SW480 (cell line): ENCODE data around the gene ZNF3.
A peak's percentile ranks its signal among the peaks of the same experiment; 100 is the strongest.

Source experiments
- DNase-seq: peaks from one replicate; pipeline ENCODE4 v3.0.0-alpha.2; 2016; ENCODE audit warnings: low spot score

Gene ZNF3

DNA sequence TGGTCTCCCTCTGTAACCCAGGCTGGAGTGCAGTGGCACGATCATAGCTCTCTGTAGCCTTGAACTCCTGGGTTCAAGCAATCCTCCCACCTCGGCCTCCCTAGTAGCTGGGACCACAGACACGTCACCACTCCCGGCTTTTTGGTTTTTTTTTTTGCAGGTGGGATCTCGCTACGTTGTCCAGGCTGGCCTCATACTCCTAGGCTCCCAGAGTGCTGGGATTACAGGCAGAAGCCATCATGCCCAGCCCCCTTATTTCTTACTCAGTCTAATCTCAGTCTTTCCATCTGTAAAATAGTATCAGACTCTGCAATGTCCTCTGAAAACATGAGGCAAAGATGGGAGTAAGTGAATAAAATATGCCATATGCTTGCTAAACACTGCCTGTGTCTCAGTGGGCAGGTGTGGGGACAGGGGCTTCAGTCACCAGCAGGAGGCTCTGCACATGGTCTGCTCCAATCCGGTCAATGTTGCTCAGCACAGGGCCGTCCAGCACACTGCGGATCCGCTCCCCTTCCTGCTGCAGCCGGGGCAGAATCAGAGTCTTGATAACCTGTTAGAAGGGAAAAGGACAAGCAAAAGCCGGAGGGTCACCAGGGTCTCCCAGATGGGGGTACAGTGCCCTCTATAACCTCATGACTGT is 28.1 kb upstream of the ZNF3 start:
- no peak for DNase-seq

GRCh38 chr7:100107890-100108289 is 26.4 kb upstream of the ZNF3 start:
- DNase-seq = no peak

GRCh38 chr7:100107125-100107737 is 25.7 kb upstream of the ZNF3 start:
- no peak for DNase-seq

DNA sequence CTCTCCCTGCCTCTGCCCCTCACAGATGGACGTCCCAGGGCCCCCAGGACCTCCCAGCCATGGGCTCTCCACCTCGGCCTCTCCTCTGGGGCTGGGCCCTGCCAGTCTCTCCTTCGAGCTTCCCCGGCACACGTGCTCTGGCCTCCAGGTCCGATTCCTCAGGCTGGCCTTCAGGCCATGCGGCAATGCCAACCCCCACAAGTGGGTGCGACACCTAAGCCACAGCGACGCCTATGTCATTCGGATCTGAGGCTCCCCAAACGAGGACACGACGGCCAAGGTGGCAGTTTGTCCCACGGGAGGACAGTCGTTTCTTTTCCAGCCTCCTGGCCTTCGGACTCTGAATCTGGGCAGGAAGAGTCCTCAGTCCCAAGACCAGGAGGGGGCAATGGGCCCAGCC is 25.1 kb upstream of the ZNF3 start:
- no peak for DNase-seq

DNA sequence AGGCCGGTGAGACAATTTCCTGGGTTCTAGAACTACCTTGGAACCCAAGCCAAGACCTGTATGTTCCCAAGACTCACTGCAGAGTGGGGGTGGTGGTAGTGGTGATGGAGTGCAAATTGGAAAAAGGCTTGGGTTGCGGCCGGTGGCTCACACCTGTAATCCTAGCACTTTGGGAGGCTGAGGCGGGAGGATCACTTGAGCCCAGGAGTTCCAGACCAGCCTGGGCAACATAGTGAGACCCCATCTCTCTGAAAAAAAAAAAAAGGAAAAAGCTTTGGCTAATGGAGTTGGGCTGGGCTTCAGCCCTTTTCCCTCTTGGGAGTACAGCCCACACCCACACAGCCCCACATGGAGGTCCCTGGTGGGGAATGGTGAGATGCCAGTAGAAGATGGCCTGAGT is 24.0 kb upstream of the ZNF3 start:
- DNase-seq = no peak

DNA sequence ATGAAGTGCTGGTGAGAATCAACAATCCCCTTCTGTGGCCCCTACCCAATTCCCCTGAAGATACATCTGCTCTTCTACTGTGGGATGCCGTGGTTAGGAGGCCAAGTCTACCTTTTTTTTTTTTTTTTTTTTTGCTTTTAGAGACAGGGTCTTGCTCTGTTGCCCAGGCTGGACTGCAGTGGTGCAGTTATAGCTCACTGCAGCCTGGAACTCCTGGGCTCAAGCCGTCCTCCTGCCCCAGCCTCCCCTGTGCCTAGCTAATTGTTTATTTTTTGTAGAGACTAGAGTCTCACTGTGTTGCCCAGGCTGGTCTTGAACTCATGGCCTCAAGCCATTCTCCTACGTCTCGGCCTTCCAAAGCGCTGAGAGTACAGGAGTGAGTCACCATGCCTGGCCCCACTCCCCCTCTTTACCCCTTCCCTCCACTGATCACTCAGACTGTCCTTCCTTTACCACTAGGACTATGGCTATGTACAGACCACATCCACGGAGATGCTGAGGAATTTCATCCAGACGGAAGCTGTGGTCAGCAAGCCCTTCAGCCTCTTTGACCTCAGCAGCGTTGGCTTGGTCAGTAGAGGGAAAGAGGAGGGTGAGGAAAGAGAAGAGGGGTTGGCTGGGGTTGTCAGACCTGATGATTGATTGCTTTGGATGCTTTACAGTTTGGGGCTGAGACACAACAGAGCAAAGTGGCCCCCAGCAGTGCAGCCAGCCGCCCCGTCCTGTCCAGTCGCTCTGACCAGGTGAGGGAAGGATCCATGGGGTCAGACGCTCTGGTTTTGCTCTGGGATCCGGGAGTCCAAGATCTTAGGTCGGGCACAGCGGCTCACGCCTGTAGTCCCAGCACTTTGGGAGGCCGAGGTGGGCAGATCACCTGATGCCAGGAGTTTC is 21.7 kb upstream of the ZNF3 start:
- DNase-seq = peak; percentile 78

- DNase-seq = peak; percentile 100
These were observed 19.7 kb upstream of the ZNF3 start, which contains the start of the genes AP4M1 and MCM7 for GRCh38 chr7:100101016-100101862. TSS of gene AP4M1 (plus strand) at chr7:100101643. CDS start at chr7:100101715, 72 bp downstream. TSS of gene MCM7 (minus strand) at chr7:100101397. CDS start at chr7:100101294, 103 bp downstream.

- peak; percentile 98 for DNase-seq
These were observed 19.0 kb upstream of the ZNF3 start for GRCh38 chr7:100100420-100101015.

DNA sequence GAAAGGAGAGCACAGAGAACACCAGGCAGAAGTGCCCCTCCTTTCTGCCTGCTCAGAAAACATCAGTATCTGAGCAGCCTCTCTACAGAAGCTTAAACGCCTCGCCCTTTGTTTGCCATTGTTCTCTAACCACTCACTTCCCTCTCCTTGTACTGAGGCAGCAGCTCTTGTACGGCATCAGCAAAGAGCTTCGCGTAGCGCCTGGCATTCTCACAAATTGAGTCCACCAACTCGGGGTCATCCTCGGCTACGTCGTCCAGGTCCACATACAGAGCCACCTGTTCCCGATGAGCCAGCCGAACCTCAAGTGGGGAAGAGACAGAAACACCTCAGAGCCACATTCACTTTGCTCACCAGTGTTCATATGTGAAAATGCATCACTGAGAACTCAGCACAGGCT is 17.9 kb upstream of the ZNF3 start:
- DNase-seq = no peak

- no peak for DNase-seq
These were observed 17.4 kb upstream of the ZNF3 start for GRCh38 chr7:100098913-100099312.

- no peak for DNase-seq
These were observed 14.2 kb upstream of the ZNF3 start for GRCh38 chr7:100095704-100096103.

DNA sequence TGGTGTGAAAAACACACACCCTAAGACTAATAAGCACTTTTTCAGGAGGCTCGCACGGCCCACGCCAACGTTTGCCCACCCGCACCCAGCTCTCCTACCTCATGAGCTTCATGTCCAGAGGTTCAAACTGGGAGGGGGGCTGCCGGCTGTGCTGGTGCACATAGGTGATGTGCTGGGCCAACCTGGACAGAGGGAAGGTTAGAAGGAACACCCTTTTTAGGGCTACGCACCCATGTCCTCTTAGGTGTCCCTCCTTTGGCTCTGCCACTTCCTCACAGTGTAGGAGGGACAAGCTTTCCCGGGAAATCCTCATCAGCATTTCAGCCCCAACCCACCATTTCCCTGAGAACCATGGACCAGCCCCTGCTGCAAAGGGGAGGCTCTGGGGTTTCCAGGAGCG is 13.8 kb upstream of the ZNF3 start:
- DNase-seq = no peak

DNA sequence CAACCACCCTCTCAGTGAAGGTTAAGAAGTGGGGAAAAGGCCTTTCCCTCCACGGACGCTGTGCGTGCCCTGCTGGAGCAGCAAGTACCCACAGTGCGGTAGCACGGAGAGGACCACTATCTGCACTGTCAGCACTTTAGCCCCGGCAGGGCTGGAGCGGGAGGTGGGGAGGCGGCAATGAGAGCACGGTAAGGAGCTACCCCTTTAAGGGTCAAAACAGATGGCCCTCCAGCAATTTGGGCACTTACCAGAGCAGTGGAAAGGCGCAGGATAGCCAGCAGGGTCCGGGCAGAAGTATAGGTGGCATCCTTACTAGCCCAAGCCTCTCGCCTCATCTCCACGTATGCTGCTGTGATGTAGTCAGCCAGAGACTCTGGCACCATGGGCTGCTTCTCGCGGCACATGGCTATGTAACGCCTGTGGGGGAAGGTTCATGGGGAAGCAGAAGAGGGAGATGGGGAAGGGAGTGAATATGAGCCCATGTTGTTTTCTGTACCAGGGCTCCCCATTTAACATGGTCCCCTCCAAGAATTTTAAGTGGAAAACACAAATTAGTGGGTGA is 12.5 kb upstream of the ZNF3 start:
- DNase-seq = no peak

- no peak for DNase-seq
These were observed 12.0 kb upstream of the ZNF3 start for GRCh38 chr7:100093498-100093897.

DNA sequence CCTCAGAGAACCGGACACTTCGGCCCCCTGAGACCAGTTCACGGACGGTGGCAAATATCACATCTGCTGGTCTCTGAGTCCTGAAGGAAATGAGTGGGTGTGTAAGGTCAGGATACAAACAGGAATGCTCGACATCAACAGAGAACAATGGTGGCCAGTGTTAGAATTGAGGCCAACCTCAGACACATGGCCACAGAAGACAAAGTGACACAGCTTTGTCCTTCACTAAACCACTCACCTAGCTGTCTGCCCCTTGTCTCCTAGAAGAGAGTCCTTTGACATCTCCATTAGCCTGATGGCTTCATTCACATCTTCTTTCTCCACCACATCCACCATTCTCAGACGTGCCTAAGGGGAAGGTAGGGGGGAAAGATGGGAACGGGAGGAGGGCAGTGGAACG is 11.5 kb upstream of the ZNF3 start:
- DNase-seq = peak; percentile 62

- DNase-seq = no peak
These were observed 10.1 kb upstream of the ZNF3 start for GRCh38 chr7:100091411-100092181.

DNA sequence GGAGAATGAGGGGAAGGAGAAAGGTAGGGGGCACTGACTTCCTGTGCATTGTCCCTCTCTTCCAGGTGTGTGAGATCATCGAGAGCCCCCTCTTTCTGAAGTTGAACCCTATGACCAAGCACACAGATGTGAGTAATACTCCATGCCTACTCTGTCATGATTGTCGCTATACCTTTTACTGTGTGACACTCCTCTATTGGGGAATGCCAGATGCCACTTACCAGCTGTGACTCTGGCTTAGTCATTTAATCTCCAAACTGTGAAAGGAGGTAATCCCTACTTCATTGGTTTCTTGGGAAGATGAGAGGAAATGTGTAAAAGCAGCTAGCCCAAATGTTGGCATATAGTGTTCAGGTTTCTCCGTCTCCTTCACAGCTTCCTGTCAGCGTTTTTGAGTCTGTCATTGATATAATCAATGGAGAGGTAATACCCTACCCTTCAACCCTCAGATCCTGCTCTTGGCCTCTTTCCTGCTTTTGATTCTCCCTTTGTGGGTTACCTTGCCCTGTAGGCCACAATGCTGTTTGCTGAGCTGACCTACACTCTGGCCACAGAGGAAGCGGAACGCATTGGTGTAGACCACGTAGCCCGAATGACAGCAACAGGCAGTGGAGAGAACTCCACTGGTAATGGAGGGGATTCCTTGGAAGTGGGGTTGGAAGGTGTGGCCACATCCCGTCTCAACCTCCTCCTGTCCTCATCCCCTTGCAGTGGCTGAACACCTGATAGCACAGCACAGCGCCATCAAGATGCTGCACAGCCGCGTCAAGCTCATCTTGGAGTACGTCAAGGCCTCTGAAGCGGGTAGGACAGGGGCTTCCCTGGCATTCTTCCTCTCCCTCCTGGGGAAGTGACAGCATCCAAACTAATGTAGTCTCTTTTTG is 9.2 kb upstream of the ZNF3 start:
- no peak for DNase-seq

DNA sequence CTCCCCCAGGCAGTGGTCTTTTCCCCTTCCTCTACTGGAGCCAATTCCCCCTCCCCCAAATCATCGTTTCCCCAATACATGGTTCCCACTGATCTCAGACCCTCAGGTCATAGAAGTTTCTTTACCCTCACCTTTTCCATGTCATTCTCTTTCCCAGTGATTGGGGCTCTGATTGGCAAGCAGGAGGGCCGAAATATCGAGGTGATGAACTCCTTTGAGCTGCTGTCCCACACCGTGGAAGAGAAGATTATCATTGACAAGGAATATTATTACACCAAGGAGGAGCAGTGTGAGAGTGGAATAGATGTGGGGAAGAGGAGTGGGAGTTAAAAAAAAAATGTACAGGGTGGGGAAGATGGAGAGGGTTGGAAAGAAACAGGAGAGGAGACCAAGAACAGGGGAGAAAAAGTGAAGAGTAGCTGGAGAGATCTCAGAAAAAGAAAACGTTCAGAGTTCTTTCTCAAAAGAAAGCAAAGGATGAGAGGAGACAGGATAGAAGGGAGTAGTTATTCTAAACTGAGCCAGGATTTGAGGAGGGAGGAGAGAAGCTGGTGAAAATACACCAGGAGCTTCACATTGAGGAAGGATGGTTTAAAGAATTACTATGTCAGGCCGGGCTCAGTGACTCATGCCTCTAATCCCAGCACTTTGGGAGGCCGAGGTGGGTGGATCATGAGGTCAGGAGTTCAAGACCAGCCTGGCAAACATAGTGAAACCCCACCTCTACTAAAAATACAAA is 8.1 kb upstream of the ZNF3 start:
- DNase-seq = no peak
